Mesenteric fat pad (tissue), 1 donor: Measurements from ENCODE around the gene CALHM3. TPM values are rescaled to one million over a fixed set of nuclear protein-coding genes. Genes with fewer than 3 reads are reported as not detected.

Source experiments
- DNase-seq: peaks from one replicate; pipeline ENCODE4 v3.0.0-alpha.2; 2020; ENCODE audit warnings: low spot score
- total RNA-seq: library from RNA; stranded (reverse); fragmentation: NEBNext Ultra II Directional; extraction: Animal tissue kit (Norgen Biotek cat#: 25700); gene quantifications from one replicate; pipeline ENCODE4 v1.2.1, GENCODE V29; 2021
- donor health status: DM: yes; HTN: yes; CAD: no.

The CALHM3 gene
- total RNA-seq, 1 donor from 2014 or later, result not detected

- DNase-seq, result no peak
Measured at GRCh38 chr10:103475437-103475836, 3.6 kb downstream of the CALHM3 start.

GRCh38 chr10:103474077-103474476 is 5.0 kb downstream of the CALHM3 start:
- no peak for DNase-seq

- no peak for DNase-seq
Measured at GRCh38 chr10:103473261-103473671, 5.8 kb downstream of the CALHM3 start.

- no peak for DNase-seq
Measured at GRCh38 chr10:103472005-103472404, 7.0 kb downstream of the CALHM3 start.

GRCh38 chr10:103470761-103471653 is 8.0 kb downstream of the CALHM3 start:
- DNase-seq, result no peak

- DNase-seq, result no peak
Measured at GRCh38 chr10:103469201-103469600, 9.8 kb downstream of the CALHM3 start.

GRCh38 chr10:103467406-103467805 is 11.6 kb downstream of the CALHM3 start:
- DNase-seq, result no peak

- no peak for DNase-seq
Measured at GRCh38 chr10:103466734-103467133, 12.3 kb downstream of the CALHM3 start.

GRCh38 chr10:103465411-103466179 is 13.4 kb downstream of the CALHM3 start:
- no peak for DNase-seq

GRCh38 chr10:103463499-103463898 is 15.5 kb downstream of the CALHM3 start:
- DNase-seq, result no peak

GRCh38 chr10:103459615-103460014 is 19.4 kb downstream of the CALHM3 start:
- DNase-seq, result no peak

- DNase-seq, result no peak
Measured at GRCh38 chr10:103458720-103459119, 20.3 kb downstream of the CALHM3 start, which contains the start of gene CALHM1. Gene CALHM1 (minus strand): TSS chr10:103458900. CDS start chr10:103458751, 149 bp downstream.

GRCh38 chr10:103457896-103458583 is 21.0 kb downstream of the CALHM3 start:
- no peak for DNase-seq

GRCh38 chr10:103457176-103457712 is 21.8 kb downstream of the CALHM3 start:
- DNase-seq, result no peak

GRCh38 chr10:103456074-103456660 is 22.9 kb downstream of the CALHM3 start:
- DNase-seq, result no peak

- DNase-seq, result no peak
Measured at GRCh38 chr10:103455235-103455634, 23.8 kb downstream of the CALHM3 start.

GRCh38 chr10:103454026-103454425 is 25.0 kb downstream of the CALHM3 start:
- no peak for DNase-seq

- DNase-seq, result no peak
Measured at GRCh38 chr10:103452506-103453230, 26.4 kb downstream of the CALHM3 start.

- no peak for DNase-seq
Measured at GRCh38 chr10:103451831-103452505, 27.1 kb downstream of the CALHM3 start, which contains the start of gene CALHM2. Gene CALHM2 (minus strand): TSS chr10:103452370. CDS start chr10:103449941, 2,429 bp downstream.
